Progenitor cell of endocrine pancreas (in vitro differentiated cells): ENCODE measurements around the gene KPTN. TPM values are rescaled to one million over a fixed set of nuclear protein-coding genes. Genes with fewer than 3 reads are reported as not detected.

Experiments used
- DNase-seq: peaks from one replicate; pipeline ENCODE4 v3.0.0; 2021; ENCODE audit warnings: low spot score; ENCODE audit not compliant: unreplicated experiment
- H3K27ac Mint-ChIP-seq: 2 replicates; pipeline ENCODE4 v1.8.0; 2021; ENCODE audit warnings: mild to moderate bottlenecking, moderate library complexity, mixed read lengths
- H3K27me3 Mint-ChIP-seq: 2 replicates; pipeline ENCODE4 v1.8.0; 2021; ENCODE audit warnings: mixed read lengths
- H3K36me3 Mint-ChIP-seq: 2 replicates; pipeline ENCODE4 v1.8.0; 2022; ENCODE audit warnings: mixed read lengths; ENCODE audit not compliant: insufficient read depth
- H3K4me1 Mint-ChIP-seq: 2 replicates; pipeline ENCODE4 v1.8.0; 2021; ENCODE audit warnings: low read depth, mixed read lengths
- H3K4me3 Mint-ChIP-seq: 2 replicates; pipeline ENCODE4 v1.8.0; 2021; ENCODE audit warnings: low read depth, mild to moderate bottlenecking, moderate library complexity, mixed read lengths
- H3K9me3 Mint-ChIP-seq: 2 replicates; pipeline ENCODE4 v1.8.0; 2021; ENCODE audit warnings: low read depth, mixed read lengths
- total RNA-seq: library from RNA; stranded (reverse); gene quantifications from 2 replicates; pipeline ENCODE4 v1.2.1, GENCODE V29; 2021
- TF ChIP-seq, protein P1 (sequence below): fragments of 200-600 bp; sonication (generic); IDR thresholded peaks from one replicate; pipeline ENCODE4 v1.5.0; 2021; ENCODE audit warnings: antibody characterized with exemption, mild to moderate bottlenecking; ENCODE audit not compliant: unreplicated experiment

Gene KPTN
- total RNA-seq, 1 donor from 2014 or later: 30.5 TPM

DNA sequence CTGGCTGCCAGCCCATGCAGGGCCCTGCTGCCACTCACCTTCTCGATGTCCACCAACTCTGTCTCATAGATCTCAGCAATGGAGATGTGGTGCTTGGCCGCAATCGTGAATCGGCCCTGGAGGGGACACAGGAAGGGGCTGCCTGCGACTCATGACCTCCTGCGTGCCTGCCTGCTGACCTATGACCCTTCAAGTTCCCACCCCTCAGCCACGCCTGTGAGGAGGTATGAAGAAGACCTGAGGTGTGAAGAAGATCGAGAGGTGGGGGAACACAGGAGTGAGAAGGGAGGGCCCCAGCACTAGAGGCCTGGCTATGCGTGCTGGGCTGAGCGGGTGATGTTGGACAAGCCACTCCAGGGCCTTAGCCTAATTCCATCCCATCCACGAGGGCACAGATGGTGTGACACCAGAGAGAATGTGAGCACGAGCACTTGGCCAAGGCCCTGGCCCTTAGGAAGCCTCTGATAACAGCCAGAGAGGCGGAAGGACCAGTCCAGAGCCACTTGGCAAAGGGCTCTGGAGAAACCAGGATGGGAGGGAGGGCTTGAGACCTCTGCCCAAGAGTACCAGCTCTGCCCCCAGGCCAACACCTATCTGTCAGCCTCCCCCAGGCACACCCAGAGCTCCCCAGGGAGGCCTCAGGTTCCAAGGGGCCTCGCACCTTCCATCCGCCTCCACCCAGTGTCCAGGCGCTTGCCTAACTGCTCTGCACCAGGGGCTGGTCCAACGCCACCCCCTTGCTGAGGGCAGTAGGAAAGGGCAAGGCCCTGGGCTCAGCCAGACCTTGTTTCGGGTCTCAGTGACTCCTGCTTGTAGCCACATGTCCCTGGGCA, 9.6 kb upstream of the KPTN start:
- Mint-ChIP-seq H3K27ac (no peak overlapping the region), H3K4me3 (no peak overlapping the region), H3K9me3 (no peaks in the 10 kb centered on the region), H3K36me3 (peaks cover 2% of the 10 kb centered on the region), H3K4me1 (no peaks in the 10 kb centered on the region), H3K27me3 (no peaks in the 10 kb centered on the region)
- DNase-seq: no peak
- TF ChIP-seq, protein P1, sequence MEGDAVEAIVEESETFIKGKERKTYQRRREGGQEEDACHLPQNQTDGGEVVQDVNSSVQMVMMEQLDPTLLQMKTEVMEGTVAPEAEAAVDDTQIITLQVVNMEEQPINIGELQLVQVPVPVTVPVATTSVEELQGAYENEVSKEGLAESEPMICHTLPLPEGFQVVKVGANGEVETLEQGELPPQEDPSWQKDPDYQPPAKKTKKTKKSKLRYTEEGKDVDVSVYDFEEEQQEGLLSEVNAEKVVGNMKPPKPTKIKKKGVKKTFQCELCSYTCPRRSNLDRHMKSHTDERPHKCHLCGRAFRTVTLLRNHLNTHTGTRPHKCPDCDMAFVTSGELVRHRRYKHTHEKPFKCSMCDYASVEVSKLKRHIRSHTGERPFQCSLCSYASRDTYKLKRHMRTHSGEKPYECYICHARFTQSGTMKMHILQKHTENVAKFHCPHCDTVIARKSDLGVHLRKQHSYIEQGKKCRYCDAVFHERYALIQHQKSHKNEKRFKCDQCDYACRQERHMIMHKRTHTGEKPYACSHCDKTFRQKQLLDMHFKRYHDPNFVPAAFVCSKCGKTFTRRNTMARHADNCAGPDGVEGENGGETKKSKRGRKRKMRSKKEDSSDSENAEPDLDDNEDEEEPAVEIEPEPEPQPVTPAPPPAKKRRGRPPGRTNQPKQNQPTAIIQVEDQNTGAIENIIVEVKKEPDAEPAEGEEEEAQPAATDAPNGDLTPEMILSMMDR: no peak

DNA sequence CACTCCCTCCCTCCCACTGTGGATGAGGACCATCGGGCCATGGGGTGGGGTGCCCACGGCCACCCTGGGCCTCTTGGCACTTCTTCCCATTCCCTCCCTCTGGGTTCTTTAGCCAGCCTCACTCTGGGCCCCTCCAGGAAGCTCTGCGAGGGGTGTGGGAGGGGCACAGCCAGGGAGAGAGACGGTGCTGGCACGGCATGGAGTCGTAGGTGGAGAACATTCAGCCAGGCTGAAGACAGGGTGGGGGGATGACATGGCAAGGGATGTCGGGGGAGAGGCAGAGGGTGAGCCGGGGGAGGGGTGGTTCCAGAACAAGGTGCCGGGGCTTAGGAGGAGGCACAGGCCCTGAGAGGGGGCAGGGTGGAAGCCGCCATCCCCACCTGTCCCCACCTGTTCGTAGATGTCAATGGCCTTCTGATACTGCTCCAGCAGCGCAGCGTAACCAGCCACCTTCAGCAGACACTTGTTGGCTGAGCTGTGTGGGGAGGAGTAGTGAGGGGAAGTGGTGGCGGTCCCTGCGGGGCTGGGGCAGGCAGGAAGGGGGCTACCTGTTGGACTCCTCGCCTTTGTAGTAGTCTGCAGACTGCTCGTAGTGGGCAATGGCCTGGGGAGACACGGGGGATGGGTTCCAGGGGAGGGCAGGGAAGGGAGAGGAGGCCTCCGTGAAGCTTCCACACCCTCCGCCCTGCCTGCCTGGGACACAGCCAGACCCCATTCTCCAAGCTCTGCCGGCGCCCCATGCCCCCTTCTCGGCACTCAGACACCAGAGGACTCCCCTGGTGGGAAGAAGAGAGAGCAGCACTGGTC, 8.8 kb upstream of the KPTN start:
- H3K4me3 Mint-ChIP-seq: no peak overlapping the region
- H3K9me3 Mint-ChIP-seq: no peaks in the 10 kb centered on the region
- no peaks in the 10 kb centered on the region for H3K27me3 Mint-ChIP-seq
- DNase-seq: no peak
- H3K27ac Mint-ChIP-seq: no peak overlapping the region
- TF ChIP-seq, protein P1: no peak
- peaks cover 2% of the 10 kb centered on the region for H3K36me3 Mint-ChIP-seq
- H3K4me1 Mint-ChIP-seq: no peaks in the 10 kb centered on the region

DNA sequence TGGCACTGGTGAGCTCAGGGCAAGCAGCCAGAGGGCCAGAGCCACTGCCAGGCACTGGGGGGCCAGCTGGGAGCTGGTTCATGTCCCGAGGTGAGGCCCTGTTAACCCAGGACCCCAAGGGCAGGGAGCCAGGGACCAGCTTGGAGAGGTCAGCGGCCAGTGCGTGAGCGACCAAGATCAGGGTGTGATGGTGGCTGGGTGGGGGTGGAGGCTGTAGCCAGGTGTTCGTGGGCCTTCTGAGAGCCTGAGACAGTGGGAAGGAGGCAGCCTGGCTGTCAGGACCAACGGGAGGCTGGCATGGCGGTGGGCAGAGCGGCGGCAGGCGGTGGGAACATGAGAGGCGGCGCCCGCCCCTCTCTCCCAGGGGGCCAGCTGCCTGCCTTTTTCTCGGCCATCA, 8.1 kb upstream of the KPTN start:
- Mint-ChIP-seq H3K4me3 (no peak overlapping the region), H3K4me1 (no peaks in the 10 kb centered on the region), H3K27me3 (no peaks in the 10 kb centered on the region), H3K36me3 (peaks cover 2% of the 10 kb centered on the region), H3K9me3 (no peaks in the 10 kb centered on the region), H3K27ac (no peak overlapping the region)
- DNase-seq: no peak
- TF ChIP-seq, protein P1: no peak

DNA sequence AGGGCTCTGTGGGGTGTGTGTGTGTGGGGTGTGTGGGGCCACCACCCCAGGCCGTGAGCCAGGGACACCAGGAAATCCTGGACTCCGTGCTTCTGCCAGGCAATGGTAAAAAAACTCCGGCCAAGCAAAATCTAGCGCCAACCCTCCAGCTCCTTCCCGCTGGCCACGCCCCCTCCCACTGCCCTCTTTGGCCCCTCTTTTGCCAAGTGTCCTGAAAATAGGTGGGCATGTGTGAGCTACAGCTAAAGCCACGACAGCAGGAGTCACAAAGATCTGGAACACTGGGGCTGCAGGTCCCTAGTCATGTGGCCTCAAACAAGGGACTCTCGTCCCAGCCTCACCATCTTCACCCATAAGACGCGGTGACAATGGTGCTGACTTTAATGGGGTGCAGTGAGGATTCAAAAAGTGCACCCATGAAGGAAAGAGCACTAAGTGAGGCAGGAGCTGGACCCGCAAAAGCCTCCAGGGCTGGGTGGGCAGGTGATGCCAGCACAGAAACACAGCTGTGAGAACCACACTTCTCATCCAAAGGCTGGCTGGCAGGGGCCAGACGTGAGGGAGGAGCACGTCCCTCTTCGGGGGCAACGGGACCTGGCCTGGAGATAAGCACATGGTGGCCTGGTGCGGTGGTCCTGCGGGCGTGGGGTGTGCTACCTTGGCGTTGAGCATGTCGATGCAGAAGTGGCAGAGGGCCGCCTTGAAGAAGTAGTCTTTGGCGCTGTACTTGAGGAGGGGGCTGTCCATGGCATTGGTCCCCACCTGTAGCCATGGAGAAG, 7.5 kb upstream of the KPTN start:
- DNase-seq: no peak
- Mint-ChIP-seq H3K27me3 (no peaks in the 10 kb centered on the region), H3K4me3 (no peak overlapping the region), H3K4me1 (no peaks in the 10 kb centered on the region), H3K36me3 (no peaks in the 10 kb centered on the region), H3K27ac (no peak overlapping the region), H3K9me3 (no peaks in the 10 kb centered on the region)
- TF ChIP-seq, protein P1: no peak

DNA sequence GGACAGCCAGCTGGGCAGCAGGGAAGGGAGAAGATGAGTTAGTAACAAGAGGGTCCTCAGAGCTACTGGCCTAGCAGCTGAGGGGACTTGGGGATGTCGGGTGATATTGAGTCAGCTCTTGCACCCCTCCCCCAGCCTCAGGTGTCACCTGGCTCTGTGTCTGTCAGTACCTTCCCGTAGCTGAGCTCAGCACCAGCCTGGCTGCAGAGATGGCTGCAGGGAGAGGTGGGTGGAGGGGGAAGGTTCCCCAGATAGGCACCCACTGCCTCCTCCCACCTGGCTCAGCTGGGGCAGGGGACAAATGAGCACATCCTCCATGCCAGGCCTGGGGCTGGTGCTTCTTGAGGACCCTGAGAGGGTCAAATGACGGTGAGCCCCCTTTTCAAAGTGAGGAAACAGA, 6.8 kb upstream of the KPTN start:
- no peak for DNase-seq
- H3K27me3 Mint-ChIP-seq: no peaks in the 10 kb centered on the region
- H3K4me3 Mint-ChIP-seq: no peak overlapping the region
- no peaks in the 10 kb centered on the region for H3K9me3 Mint-ChIP-seq
- TF ChIP-seq, protein P1: no peak
- no peaks in the 10 kb centered on the region for H3K4me1 Mint-ChIP-seq
- no peak overlapping the region for H3K27ac Mint-ChIP-seq
- no peaks in the 10 kb centered on the region for H3K36me3 Mint-ChIP-seq
